GM12878 (cell line): ENCODE data around the gene WNT5A. TPM values are rescaled to one million over a fixed set of nuclear protein-coding genes. Genes with fewer than 3 reads are reported as not detected.

Experiments used
- ATAC-seq: fragments of 200-7000 bp; cut with Tn5 transposase; 3 replicates; pipeline ENCODE4 v1.9.1; 2020; ENCODE audit warnings: mild to moderate bottlenecking, moderate library complexity
- BruUV-seq: library from RNA; stranded (reverse); fragments of 400-500 nt; replicated peaks from 2 replicates; lab custom pipeline; 2021; lab: Mats Ljungman, UMichigan
- CTCF ChIA-PET: fragments of 300-600 bp; sonication (Branson Sonifier 250); formaldehyde crosslinking; extraction: SDS; loops from one replicate; lab custom pipeline; 2021; ENCODE audit warnings: inconsistent platforms; lab: Yijun Ruan, JAX
- POLR2A ChIA-PET: fragments of 350-600 bp; formaldehyde crosslinking; extraction: SDS; loops from one replicate; lab custom pipeline; 2021; ENCODE audit warnings: inconsistent platforms; lab: Charles Lee
- RAD21 ChIA-PET: fragments of 300-600 bp; sonication (Branson Sonifier 250); formaldehyde crosslinking; loops from one replicate; lab custom pipeline; 2023; ENCODE audit warnings: antibody characterized with exemption; ENCODE audit not compliant: unreplicated experiment; lab: Charles Lee
- SMC1A ChIA-PET: fragments of 300-600 bp; sonication (Branson Sonifier 250); formaldehyde crosslinking; loops from one replicate; lab custom pipeline; 2023; ENCODE audit not compliant: unreplicated experiment, uncharacterized antibody; lab: Charles Lee
- DNase-seq: peaks from one replicate; pipeline ENCODE4 v3.0.0-alpha.2; 2011; ENCODE audit warnings: low read depth, low spot score
- FAIRE-seq: peaks from 3 replicates; lab custom pipeline; 2011; peaks lifted over from hg19 to GRCh38; lab: Jason Lieb, UNC
- H2AFZ ChIP-seq: 2 replicates; pipeline ENCODE4 v1.6.0; 2011; ENCODE audit warnings: low read depth, low read length, control low read depth; ENCODE audit not compliant: control insufficient read depth
- H3K27ac ChIP-seq: 2 replicates; pipeline ENCODE4 v1.5.1; 2011; ENCODE audit warnings: control low read depth; ENCODE audit not compliant: control insufficient read depth, insufficient read depth
- H3K27me3 ChIP-seq, 2 experiments: replicated peaks in 1 of 2; 2 replicates each; pipeline versions ENCODE4 v1.6.0 to v1.6.1; 2011; ENCODE audit warnings: low read length in 1 of 2; ENCODE audit not compliant: control insufficient read depth in 2 of 2, insufficient read depth in 2 of 2
- H3K36me3 ChIP-seq, 2 experiments: 2 replicates each; pipeline ENCODE4 v1.5.1; 2011; ENCODE audit warnings: low read length in 1 of 2; ENCODE audit not compliant: control insufficient read depth in 2 of 2, insufficient read depth in 2 of 2
- H3K4me1 ChIP-seq: 2 replicates; pipeline ENCODE4 v1.6.1; 2011; ENCODE audit warnings: mild to moderate bottlenecking, low read length, moderate library complexity, mixed read lengths; ENCODE audit not compliant: control insufficient read depth, insufficient read depth
- H3K4me2 ChIP-seq: 2 replicates; pipeline ENCODE4 v1.6.0; 2011; ENCODE audit warnings: control low read depth; ENCODE audit not compliant: control insufficient read depth, insufficient read depth
- H3K4me3 ChIP-seq: fragments of 200-600 bp; sonication (generic); 2 replicates; pipeline ENCODE4 v1.5.1; 2016
- H3K79me2 ChIP-seq: 2 replicates; pipeline ENCODE4 v1.6.0; 2011; ENCODE audit warnings: low read length; ENCODE audit not compliant: control insufficient read depth, insufficient read depth
- H3K9ac ChIP-seq: 2 replicates; pipeline ENCODE4 v1.8.0; 2011; ENCODE audit warnings: low read length, control low read depth, mixed read lengths; ENCODE audit not compliant: control insufficient read depth, insufficient read depth
- H3K9me3 ChIP-seq: replicated peaks from 3 replicates; pipeline ENCODE4 v1.5.1; 2011; ENCODE audit warnings: mild to moderate bottlenecking, low read length; ENCODE audit not compliant: control insufficient read depth, insufficient read depth
- H4K20me1 ChIP-seq: 2 replicates; pipeline ENCODE4 v1.6.0; 2011; ENCODE audit not compliant: control insufficient read depth, insufficient read depth
- NR2C1 ChIP-seq: fragments of 450-650 bp; IDR thresholded peaks from 2 replicates; pipeline ENCODE4 v1.6.1; 2017; ENCODE audit warnings: antibody characterized with exemption, mild to moderate bottlenecking, moderate library complexity
- POLR2AphosphoS5 ChIP-seq: IDR thresholded peaks from 2 replicates; pipeline ENCODE4 v1.6.1; 2011; ENCODE audit warnings: mild to moderate bottlenecking, low read length, inconsistent platforms
- ZNF592 ChIP-seq: fragments of 450-650 bp; IDR thresholded peaks from 2 replicates; pipeline ENCODE4 v1.6.1; 2017; ENCODE audit warnings: mild to moderate bottlenecking, moderate library complexity
- WGBS: methylation state at CpG from one replicate; pipeline ENCODE4 v1.1.6; 2016; ENCODE audit warnings: low lambda C conversion rate; ENCODE audit not compliant: insufficient replicate concordance, insufficient coverage; ENCODE audit errors: missing lambda C conversion rate; 5-methylcytosine and 5-hydroxymethylcytosine counted together
- in situ Hi-C: fragments of 300-500 bp; cut with MboI; formaldehyde crosslinking; loops from 9 replicates; pipeline ENCODE4 v1.14.3; 2018; ENCODE audit warnings: mixed read lengths
- intact Hi-C: fragments of 100-400 bp; cut with micrococcal nuclease; formaldehyde crosslinking; loops from one replicate; pipeline ENCODE4 v1.14.2; 2022; ENCODE audit not compliant: unreplicated experiment
- polyA plus RNA-seq, 11 experiments: library from polyadenylated mRNA; depleted of rRNA in 4 of 11; unstranded in 6 of 11; stranded (reverse) in 5 of 11; fragments of >200 nt; fragmentation: Nextera tagmentation in 4 of 11; fragmentation: Illumina TruSeq in 1 of 11; extraction: Ambion mirVana in 4 of 11; extraction: Trizol in 1 of 11; gene quantifications; 1 replicate in 1 of 11; 2 replicates in 10 of 11; pipeline versions ENCODE4 v1.2.1 to v1.2.3, GENCODE V29; 2011 to 2016; ENCODE audit warnings: inconsistent platforms in 2 of 11, missing spikeins in 2 of 11, low read depth in 1 of 11
- total RNA-seq, 4 experiments: library from RNA; depleted of rRNA in 3 of 4; stranded (reverse); fragments of >200 nt in 3 of 4; fragmentation: Illumina TruSeq in 1 of 4; extraction: Trizol in 1 of 4; gene quantifications; 2 replicates each; pipeline versions ENCODE4 v1.2.1 to v1.2.3, GENCODE V29; 2013 to 2021

Gene WNT5A
- total and polyA plus RNA-seq, 10 of the 15 experiments (the other 5 are each of a cell fraction or from before 2014, with no cell fraction given): 0.06 to 2.8 (median 0.39) TPM

GRCh38 chr3:55435491-55435890, 51.6 kb downstream of the WNT5A start:
- no TSS peak for BruUV-seq
- CTCF ChIA-PET: interaction anchor here (0.6 to 2.8 kb wide), 7 partner anchors 13 to 371 kb away, joined by 3 to 13 read pairs (median 4); no protein-coding TSS in a partner anchor
- ATAC-seq (no peak), DNase-seq (no peak), FAIRE-seq (no peak)
- Histone ChIP-seq H3K9ac (no peak overlapping the region), H3K9me3 (no peaks in the 10 kb centered on the region), H4K20me1 (no peaks in the 10 kb centered on the region), H3K27me3 (no peaks in the 10 kb centered on the region; a peak in 1 of 4 replicates), H3K36me3 (no peaks in the 10 kb centered on the region), H3K4me2 (no peak overlapping the region), H3K79me2 (no peaks in the 10 kb centered on the region), H3K4me1 (no peaks in the 10 kb centered on the region), H3K4me3 (no peak overlapping the region), H3K27ac (no peak overlapping the region), H2AFZ (no peak overlapping the region)
- RAD21 ChIA-PET: interaction anchor here (1.1 kb wide), 1 partner anchor 287 kb away, joined by 3 read pairs; no protein-coding TSS in a partner anchor
- no peak for TF ChIP-seq NR2C1
- TF ChIP-seq ZNF592: no peak
- no peak for TF ChIP-seq POLR2AphosphoS5
- POLR2A ChIA-PET: no interaction called here
- WGBS: 17% methylated on average over 8 of the region's 8 CpGs
- in situ Hi-C loops: no loop called here
- intact Hi-C loops: loop anchor here (2.0 to 10.0 kb wide), 4 partner anchors 49 to 815 kb away; no protein-coding TSS in a partner anchor
- SMC1A ChIA-PET: no interaction called here
